ENCODE data around the gene MAML1. TPM values are rescaled to one million over a fixed set of nuclear protein-coding genes. Genes with fewer than 3 reads are reported as not detected.
A peak's percentile ranks its signal among the peaks of the same experiment; 100 is the strongest.

Gene MAML1
- total RNA-seq, 3 donors from 2014 or later: 16.3 to 22.4 (median 21.0) TPM

GRCh38 chr5:179800696-179801201, 68.1 kb downstream of the MAML1 start:
- peaks cover 10% of the 10 kb centered on the region for H3K36me3 ChIP-seq
- no peak overlapping the region for H3K4me3 ChIP-seq
- no peaks in the 10 kb centered on the region for H3K9me3 ChIP-seq
- no peak for DNase-seq (ENCODE audit: low spot score in 2 of 2)
- H3K27ac ChIP-seq: no peak overlapping the region
- no peaks in the 10 kb centered on the region for H3K27me3 ChIP-seq
- TF ChIP-seq POLR2AphosphoS5 (IDR thresholded peaks at IDR 0.05): no peak
- no peak for TF ChIP-seq POLR2A (IDR thresholded peaks at IDR 0.05)
- no peak for TF ChIP-seq CTCF (IDR thresholded peaks at IDR 0.05)
- peaks cover 9 to 31% of the 10 kb centered on the region in 2 donors for H3K4me1 ChIP-seq
- intact Hi-C loops (cut with DNase I; ENCODE audit: low total_unique reads): loop anchor here (5.0 kb wide), 1 partner anchor 473 kb away; no protein-coding TSS in a partner anchor

- Histone ChIP-seq H3K4me1 (peaks cover 9 to 31% of the 10 kb centered on the region in 2 donors), H3K9me3 (no peaks in the 10 kb centered on the region), H3K4me3 (no peak overlapping the region), H3K27ac (no peak overlapping the region), H3K27me3 (no peaks in the 10 kb centered on the region), H3K36me3 (peaks cover 10% of the 10 kb centered on the region)
- intact Hi-C loops (cut with DNase I; ENCODE audit: low total_unique reads): loop anchor here (5.0 kb wide), 1 partner anchor 474 kb away; no protein-coding TSS in a partner anchor
- no peak for DNase-seq (ENCODE audit: low spot score in 2 of 2)
- peak in 1 of 3 donors; percentile 31 for TF ChIP-seq CTCF (IDR thresholded peaks at IDR 0.05)
- no peak for TF ChIP-seq POLR2AphosphoS5 (IDR thresholded peaks at IDR 0.05)
Measured at GRCh38 chr5:179801304-179802206, 68.9 kb downstream of the MAML1 start.

- Histone ChIP-seq H3K4me3 (no peak overlapping the region), H3K4me1 (peaks cover 9 to 31% of the 10 kb centered on the region in 2 donors), H3K27ac (peak overlapping the region; percentile 61 to 67), H3K36me3 (peaks cover 10% of the 10 kb centered on the region), H3K9me3 (no peaks in the 10 kb centered on the region), H3K27me3 (no peaks in the 10 kb centered on the region)
- TF ChIP-seq POLR2A (IDR thresholded peaks at IDR 0.05) (no peak), POLR2AphosphoS5 (IDR thresholded peaks at IDR 0.05) (no peak), CTCF (IDR thresholded peaks at IDR 0.05) (no peak)
- no peak for DNase-seq (ENCODE audit: low spot score in 2 of 2)
- intact Hi-C loops (cut with DNase I; ENCODE audit: low total_unique reads): loop anchor here (5.0 kb wide), 1 partner anchor 475 kb away; no protein-coding TSS in a partner anchor
Measured at GRCh38 chr5:179802207-179802883, 69.7 kb downstream of the MAML1 start.

GRCh38 chr5:179802950-179803562, 70.4 kb downstream of the MAML1 start:
- no peaks in the 10 kb centered on the region for H3K27me3 ChIP-seq
- H3K4me1 ChIP-seq: peaks cover 9 to 31% of the 10 kb centered on the region in 2 donors
- intact Hi-C loops (cut with DNase I; ENCODE audit: low total_unique reads): loop anchor here (5.0 kb wide), 1 partner anchor 476 kb away; no protein-coding TSS in a partner anchor
- no peak for DNase-seq (ENCODE audit: low spot score in 2 of 2)
- peak overlapping the region in 1 of 3 donors; percentile 3 for H3K4me3 ChIP-seq
- H3K27ac ChIP-seq: peak overlapping the region; percentile 61 to 67
- no peak for TF ChIP-seq POLR2A (IDR thresholded peaks at IDR 0.05)
- peaks cover 10% of the 10 kb centered on the region for H3K36me3 ChIP-seq
- no peaks in the 10 kb centered on the region for H3K9me3 ChIP-seq
